HG03045 (cell line): ENCODE measurements around the gene GJA3.
A peak's percentile ranks its signal among the peaks of the same experiment; 100 is the strongest.
"Not testable (repeated sequence)": the region's sequence is repeated elsewhere in the genome, so short reads cannot be mapped to it uniquely, and the experiment has no call there.

Experiments used
- ATAC-seq: cut with Tn5 transposase; IDR thresholded peaks from one replicate; pipeline ENCODE4 v1.9.1; 2021; ENCODE audit warnings: mild to moderate bottlenecking, moderate library complexity; ENCODE audit not compliant: unreplicated experiment

GJA3 gene

GRCh38 chr13:20153290-20153689 is 7.6 kb downstream of the GJA3 start:
- ATAC-seq, result not testable (repeated sequence)

GRCh38 chr13:20151612-20152011 is 9.2 kb downstream of the GJA3 start:
- ATAC-seq, result no peak

DNA sequence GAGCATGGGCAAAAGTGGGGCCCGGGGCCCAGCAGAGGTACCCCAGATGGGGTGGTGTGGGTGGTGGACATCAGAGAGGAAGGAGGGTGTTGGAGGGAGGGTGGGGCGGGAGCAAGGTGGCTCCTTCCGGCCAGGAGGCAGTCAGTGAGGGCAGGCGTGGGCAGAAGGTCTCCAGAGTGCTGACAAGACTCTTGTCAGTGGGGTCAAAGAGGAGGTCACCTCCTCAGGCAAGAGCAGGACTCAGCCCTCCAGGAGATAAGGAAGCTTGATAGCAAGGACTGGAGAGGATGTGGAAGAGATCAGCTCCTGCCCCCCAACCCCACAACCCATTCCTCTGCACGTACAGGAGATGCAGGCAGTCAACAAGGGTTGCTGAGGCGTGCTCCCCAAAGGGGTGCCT is 9.8 kb downstream of the GJA3 start:
- no peak for ATAC-seq

GRCh38 chr13:20150561-20150960 is 10.3 kb downstream of the GJA3 start:
- ATAC-seq, result no peak

- ATAC-seq, result no peak
These were observed 11.1 kb downstream of the GJA3 start for GRCh38 chr13:20149762-20150161.

GRCh38 chr13:20148501-20149183 is 12.2 kb downstream of the GJA3 start:
- no peak for ATAC-seq

- ATAC-seq, result no peak
These were observed 14.5 kb downstream of the GJA3 start for GRCh38 chr13:20146381-20146780.

DNA sequence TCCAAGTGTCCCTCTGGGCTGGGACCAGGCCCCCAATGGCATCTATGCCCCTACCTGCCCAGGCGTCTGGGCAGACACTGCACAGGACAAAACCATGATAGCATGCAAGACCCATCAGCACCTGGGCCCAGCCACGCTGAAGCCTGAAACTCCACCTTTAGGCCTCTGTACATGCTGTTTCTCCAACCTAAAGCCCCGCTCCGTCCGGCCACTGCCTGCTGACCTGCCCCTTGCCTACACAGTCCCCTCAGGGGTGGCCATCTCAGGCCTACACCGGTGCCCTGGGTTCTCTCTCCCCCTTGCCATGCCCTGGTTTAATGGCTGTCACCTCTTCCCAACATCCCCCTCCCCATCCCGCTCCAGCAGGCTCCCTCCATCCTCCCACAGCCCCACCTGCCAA is 15.3 kb downstream of the GJA3 start:
- no peak for ATAC-seq

DNA sequence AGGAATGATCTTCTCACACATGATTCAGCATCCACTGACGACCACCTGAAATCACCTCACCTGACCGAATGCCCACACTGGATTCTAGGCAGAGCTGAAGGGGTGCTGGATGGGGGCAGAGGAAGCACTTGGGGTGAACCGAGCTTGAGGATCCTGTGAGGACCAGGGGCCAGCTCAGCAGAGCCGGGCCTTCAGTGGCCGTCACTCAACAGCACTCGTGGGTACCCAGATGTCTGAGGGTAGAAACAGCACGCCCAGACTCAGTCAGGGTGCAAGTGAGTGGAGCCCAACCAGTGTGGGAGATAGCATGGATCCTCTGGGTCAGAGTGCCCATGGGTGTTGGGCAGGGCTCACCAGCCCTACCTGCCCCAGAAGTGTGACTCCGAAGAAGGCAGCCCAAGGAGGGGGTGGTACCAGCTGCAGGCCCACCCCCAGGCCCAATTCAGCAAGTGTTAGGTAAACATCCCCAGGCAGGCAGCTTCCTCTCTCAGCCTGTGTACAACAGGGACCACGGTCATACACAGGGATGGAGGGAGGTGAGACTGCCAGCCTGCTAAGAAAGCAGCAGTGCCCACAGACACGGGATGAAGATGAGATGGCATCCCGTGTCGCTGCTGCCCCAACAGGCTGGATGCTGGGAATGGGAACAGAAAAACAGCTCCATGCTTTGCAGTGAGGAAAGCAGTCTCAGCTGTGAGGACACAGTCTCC is 16.6 kb downstream of the GJA3 start:
- ATAC-seq, result no peak

- no peak for ATAC-seq
These were observed 17.8 kb downstream of the GJA3 start for GRCh38 chr13:20142927-20143480.

DNA sequence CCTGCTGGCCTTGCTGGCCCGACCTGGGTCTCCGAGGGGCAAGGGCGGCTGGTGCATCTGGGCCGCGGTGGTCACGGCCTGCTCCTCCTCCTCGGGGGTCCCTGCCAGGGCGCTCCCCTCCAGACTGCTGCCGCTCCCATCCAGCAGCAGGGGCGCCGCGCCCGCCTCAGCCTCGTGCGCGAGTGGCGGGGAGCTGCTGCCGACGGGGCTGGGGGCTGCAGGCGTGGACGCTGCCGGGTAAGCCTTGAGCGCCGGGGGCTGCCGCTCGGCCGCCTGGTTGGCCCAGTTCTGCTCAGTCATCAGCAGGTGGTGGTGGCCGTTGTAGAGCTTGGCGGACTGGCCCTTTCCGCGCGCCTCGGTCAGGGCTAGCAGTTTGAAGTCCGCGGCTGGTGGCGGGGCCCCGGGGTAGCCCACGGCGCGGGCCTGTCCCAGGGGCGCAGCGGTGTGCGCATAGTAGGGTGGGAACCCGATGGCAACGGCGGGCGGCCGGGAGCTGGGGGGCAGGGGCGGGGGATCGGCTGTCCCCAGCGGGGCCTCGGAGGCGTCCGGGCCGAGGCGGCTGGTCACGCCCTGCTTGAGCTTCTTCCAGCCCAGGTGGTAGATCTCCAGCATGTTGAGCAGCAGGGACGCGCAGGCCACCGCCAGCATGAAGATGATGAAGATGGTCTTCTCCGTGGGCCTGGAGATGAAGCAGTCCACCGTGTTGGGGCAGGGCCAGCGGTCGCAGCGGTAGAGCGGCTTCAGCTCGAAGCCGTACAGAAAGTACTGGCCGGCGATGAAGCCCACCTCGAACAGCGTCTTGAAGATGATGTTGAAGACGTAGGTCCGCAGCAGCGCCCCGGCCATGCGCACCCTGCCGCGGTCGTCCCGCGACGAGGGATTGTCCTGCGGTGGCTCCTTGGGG is 18.6 kb downstream of the GJA3 start:
- ATAC-seq, result no peak

DNA sequence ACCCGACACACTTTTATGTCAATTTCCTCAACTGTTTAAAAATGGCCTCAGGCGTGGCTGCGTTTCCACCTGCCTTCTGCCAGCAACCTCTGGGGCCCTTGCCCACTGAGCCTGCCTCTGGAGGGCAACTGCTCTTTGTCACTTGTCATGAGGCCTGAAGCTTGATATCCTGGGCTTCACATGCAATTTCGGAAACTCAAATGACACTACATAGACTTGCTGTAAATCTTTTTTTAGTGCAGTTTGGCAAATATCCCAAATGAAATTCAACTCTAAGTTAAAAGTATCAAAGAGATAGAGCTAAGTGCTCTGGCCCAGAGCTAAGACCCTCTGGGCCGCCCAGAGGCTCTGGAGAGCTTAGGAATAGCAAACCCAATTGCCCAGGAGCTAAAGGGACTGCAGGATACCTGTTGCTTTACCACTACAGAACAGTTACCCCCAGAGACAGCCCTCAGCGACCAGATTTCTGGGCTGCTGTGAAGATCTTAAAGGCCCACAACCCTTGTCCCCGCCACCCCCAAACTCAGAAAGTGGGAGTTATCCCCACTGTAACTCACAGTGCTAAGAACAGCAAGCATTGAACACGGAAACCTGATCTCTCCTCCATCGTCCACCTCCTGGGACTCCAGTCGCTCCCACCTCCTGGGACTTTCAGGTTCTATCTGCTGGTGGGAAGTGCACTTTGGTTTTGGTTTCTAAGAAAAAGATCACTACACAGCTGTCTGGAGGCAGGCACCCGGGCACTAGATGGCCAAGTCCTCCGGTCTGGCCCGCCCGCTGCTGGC is 19.4 kb downstream of the GJA3 start:
- ATAC-seq, result no peak

GRCh38 chr13:20140487-20140886 is 20.4 kb downstream of the GJA3 start:
- ATAC-seq, result no peak

GRCh38 chr13:20137875-20138274 is 23.0 kb downstream of the GJA3 start:
- no peak for ATAC-seq

- ATAC-seq, result peak; percentile 52
These were observed 23.8 kb downstream of the GJA3 start for GRCh38 chr13:20136781-20137703.

DNA sequence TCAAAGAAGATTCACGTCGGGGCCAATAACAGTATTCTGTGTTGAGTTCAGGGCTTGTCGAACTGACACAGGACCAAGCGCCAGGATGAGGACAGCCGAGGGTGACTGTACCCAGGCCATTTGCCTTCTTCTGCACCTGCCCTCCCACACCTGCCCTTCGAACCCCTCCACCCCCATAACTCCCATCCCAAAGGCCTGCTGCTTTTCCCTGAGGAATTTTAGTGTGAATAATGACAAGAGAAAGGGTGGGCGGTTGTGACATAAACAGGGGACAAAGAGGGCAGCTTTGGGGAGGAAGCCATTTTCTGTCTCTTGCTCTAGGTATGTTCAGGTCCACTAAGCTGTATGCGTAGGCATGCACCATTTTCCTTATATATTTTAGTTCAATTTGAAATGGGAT is 26.1 kb downstream of the GJA3 start:
- no peak for ATAC-seq

DNA sequence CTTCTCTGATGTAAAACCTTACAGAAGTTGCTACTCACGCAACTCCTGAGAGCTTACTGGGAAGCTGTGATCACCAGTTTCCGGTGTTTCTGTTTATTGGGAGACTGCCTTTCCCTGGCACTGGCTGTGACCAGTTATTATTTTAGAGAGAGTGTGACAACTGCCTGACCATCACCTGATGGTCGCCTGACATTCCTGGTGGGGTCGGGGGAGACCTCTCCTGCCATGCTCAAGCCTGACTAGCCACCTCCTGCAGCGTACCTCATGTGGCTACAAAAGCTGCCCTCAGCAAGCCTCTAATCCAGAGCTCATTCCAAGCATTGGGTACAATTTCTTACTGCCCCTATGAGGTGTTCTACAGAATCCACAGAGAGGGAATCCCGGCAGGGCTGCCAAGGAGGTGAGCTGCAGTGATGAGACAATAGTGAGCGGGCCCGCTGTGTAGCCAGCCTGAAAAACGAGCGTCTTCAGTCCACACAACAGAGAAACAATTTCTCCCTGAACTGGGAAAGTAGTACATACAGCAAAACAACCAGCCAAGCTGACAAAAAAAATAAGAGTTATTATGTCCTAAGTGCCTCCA is 28.7 kb downstream of the GJA3 start:
- ATAC-seq, result no peak

DNA sequence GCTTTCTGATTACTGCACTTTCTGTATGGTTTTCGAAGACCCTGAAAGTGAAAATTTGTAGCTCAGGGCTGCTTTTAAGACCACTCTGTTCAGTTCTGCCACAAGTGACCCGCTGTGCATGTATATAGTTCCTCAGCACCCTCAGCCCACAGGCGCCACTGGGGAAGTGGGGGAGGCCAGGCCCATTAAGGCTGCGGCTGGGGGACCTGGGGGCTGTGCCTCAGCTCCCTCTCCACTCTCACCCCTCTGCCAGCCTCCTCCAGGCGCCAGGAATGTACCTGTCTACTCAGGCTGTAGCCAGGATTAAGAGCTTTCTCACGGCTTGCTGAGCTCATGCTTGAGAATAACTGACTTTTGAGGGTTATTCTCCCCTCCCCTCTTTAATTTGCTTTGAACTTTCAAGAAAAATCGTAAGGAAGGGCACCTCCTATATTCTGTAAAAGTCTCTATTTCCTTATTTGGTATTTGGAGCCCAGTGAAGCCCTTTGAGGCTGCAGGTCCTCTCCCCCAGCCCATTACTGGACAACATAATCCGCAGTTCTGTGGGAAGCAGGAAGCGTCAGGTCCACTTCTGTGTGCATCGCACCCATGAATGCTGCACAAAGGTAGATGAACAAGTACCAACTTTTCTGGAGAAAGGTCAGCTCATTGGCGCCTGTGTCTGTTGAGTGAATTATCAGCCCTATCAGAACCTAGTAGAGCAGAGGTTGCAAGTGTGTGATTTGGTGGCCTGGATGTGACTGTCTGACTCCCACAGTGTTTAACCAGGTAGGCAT is 29.6 kb downstream of the GJA3 start:
- ATAC-seq, result no peak
